ENCODE results near the gene TSPOAP1.

The TSPOAP1 gene

DNA sequence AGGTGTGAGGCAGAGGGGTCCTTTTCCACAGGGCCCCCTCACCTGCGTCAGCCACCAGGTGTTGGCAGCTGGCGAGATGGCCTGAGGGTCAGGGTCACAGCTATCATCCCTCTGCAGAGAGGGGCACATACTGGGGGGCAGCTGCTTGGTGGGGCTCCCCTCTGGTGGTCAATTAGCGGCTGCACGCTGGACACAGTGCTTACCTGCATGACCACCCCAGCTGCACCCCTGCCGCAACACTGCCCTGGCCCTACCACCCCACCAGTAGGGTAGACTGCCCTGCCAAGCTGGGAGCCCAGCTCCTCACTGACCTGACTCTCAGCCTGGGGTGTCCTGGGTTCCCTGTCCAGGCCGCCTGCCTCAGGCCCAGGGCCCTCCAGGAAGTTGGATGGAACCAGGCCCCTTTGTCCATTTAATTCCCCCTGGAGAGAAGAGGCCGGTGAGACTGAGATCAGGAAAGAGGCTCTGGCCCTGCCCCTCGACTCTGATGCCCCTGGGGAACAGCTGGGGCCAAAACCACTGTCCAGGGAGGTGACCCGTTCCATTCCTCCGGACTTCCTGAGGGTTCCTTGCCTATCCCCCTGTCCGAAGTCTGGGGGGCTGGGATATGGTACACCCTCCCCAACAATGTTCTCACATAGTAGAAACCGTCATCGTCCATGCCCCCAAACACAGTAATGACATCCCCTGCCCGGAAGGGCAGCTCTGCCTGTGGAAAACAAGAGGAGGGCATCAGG, 23.7 kb downstream of the TSPOAP1 start:
- no peaks in the 10 kb centered on the region for H3F3A ChIP-seq (ENCODE audit: insufficient read depth)
- no peaks in the 10 kb centered on the region for H3K79me2 ChIP-seq (ENCODE audit: insufficient read depth, low read length)
- H3K9me3 ChIP-seq (ENCODE audit: insufficient read depth, low read length): no peaks in the 10 kb centered on the region
- TF ChIP-seq EZH2phosphoT487 (conservative IDR thresholded peaks at IDR 0.05; ENCODE audit: low read length): no peak
- TF ChIP-seq, protein P1, sequence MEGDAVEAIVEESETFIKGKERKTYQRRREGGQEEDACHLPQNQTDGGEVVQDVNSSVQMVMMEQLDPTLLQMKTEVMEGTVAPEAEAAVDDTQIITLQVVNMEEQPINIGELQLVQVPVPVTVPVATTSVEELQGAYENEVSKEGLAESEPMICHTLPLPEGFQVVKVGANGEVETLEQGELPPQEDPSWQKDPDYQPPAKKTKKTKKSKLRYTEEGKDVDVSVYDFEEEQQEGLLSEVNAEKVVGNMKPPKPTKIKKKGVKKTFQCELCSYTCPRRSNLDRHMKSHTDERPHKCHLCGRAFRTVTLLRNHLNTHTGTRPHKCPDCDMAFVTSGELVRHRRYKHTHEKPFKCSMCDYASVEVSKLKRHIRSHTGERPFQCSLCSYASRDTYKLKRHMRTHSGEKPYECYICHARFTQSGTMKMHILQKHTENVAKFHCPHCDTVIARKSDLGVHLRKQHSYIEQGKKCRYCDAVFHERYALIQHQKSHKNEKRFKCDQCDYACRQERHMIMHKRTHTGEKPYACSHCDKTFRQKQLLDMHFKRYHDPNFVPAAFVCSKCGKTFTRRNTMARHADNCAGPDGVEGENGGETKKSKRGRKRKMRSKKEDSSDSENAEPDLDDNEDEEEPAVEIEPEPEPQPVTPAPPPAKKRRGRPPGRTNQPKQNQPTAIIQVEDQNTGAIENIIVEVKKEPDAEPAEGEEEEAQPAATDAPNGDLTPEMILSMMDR (IDR thresholded peaks at IDR 0.05; ENCODE audit: insufficient read depth, low read length, poor library complexity, severe bottlenecking): no peak
- no peaks in the 10 kb centered on the region for H3K36me3 ChIP-seq (ENCODE audit: low read length)
- H3K27me3 ChIP-seq (ENCODE audit: low read length): no peaks in the 10 kb centered on the region
- H2AFZ ChIP-seq (ENCODE audit: low read depth, low read length, severe bottlenecking): no peak overlapping the region
- no peak overlapping the region for H3K27ac ChIP-seq (ENCODE audit: low read depth, low read length)
- H3K4me2 ChIP-seq (ENCODE audit: low read depth, low read length, poor library complexity, severe bottlenecking): no peak overlapping the region
- H4K20me1 ChIP-seq (ENCODE audit: low read depth, low read length): no peaks in the 10 kb centered on the region
- H3K9me2 ChIP-seq (replicated peaks; ENCODE audit: insufficient read depth, low read length): no peaks in the 10 kb centered on the region
- no peak overlapping the region for H3K9ac ChIP-seq (ENCODE audit: low read length)
- H3K4me3 ChIP-seq (ENCODE audit: insufficient read depth, low read length, poor library complexity, severe bottlenecking): no peak overlapping the region

DNA sequence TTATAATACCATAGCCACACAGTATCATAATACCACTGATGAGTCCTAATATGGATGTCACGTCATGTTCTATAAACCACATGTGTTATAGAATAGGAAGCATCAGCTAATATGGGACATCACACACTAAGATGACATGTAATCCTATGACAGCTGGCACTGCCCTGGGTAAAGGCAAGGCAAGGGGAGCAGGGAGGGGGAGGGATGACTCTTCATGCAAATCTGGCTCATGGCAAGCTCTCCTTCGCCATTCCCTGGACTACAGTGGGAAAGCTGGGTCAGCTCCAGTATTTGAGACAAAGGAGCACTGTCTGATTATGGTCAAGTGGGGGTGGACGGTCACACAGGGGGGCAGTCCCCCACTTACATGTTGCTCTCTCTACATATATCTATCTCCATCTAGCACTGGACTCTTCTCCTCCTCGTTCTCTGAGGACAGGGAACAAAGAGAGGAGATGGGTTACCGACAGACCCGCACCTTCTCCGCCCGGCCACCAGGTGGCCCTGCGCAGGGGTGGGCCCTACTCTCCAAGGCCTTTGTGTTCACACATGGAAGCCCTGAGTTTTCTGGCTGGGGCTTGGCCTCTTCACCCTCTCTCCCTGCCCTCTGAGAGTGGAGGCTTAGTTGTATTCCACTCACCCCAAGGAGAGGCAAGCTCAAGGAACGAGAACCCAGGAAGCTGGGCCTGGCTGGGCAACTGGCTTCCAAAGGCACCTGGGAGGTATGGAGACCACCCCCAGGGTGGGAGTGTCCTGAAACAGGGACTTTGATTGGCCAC, 24.4 kb downstream of the TSPOAP1 start:
- Histone ChIP-seq H3F3A (ENCODE audit: insufficient read depth) (no peaks in the 10 kb centered on the region), H2AFZ (ENCODE audit: low read depth, low read length, severe bottlenecking) (peak overlapping the region; percentile 4), H3K27me3 (ENCODE audit: low read length) (no peaks in the 10 kb centered on the region), H3K9ac (ENCODE audit: low read length) (no peak overlapping the region), H3K4me2 (ENCODE audit: low read depth, low read length, poor library complexity, severe bottlenecking) (no peak overlapping the region), H4K20me1 (ENCODE audit: low read depth, low read length) (no peaks in the 10 kb centered on the region), H3K4me3 (ENCODE audit: insufficient read depth, low read length, poor library complexity, severe bottlenecking) (no peak overlapping the region), H3K9me3 (ENCODE audit: insufficient read depth, low read length) (no peaks in the 10 kb centered on the region), H3K9me2 (replicated peaks; ENCODE audit: insufficient read depth, low read length) (no peaks in the 10 kb centered on the region), H3K36me3 (ENCODE audit: low read length) (no peaks in the 10 kb centered on the region), H3K79me2 (ENCODE audit: insufficient read depth, low read length) (no peaks in the 10 kb centered on the region), H3K27ac (ENCODE audit: low read depth, low read length) (no peak overlapping the region)
- TF ChIP-seq, protein P1 (IDR thresholded peaks at IDR 0.05; ENCODE audit: insufficient read depth, low read length, poor library complexity, severe bottlenecking): peak; percentile 95
- no peak for TF ChIP-seq EZH2phosphoT487 (conservative IDR thresholded peaks at IDR 0.05; ENCODE audit: low read length)

DNA sequence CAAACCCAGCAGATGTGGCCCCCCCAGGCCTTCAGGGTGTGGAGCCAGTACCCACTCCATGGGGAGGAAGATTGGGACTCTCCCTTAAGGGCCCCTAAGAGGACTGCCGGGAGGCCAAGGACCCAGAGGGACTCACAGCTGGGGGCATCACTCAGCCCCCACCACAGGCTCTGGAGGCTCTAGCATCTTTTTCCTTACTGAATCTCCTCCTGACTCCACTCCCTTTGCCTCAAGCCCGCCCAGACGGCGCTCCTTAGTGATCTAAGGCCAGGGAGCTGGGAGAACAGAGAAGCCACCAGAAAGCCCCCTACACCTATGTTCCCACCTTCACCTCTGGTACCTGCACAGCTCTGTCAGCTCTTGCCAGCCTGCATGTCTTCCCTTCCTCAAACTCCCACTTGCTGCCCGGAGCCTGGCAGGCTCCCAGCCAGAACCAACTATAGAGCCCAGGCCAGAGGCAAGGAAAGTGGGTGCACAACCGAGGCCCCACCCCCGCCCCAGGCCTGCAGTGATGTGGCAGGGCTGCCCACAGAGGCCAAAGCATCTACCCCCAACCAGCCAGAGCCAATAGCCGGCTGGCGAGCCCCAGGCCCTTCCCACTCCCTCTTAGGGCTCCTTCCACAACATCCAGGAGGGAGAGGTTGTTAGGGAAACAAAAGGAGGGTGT, 25.5 kb downstream of the TSPOAP1 start:
- Histone ChIP-seq H4K20me1 (ENCODE audit: low read depth, low read length) (no peaks in the 10 kb centered on the region), H3K79me2 (ENCODE audit: insufficient read depth, low read length) (no peaks in the 10 kb centered on the region), H2AFZ (ENCODE audit: low read depth, low read length, severe bottlenecking) (no peak overlapping the region), H3K36me3 (ENCODE audit: low read length) (no peaks in the 10 kb centered on the region), H3F3A (ENCODE audit: insufficient read depth) (no peaks in the 10 kb centered on the region), H3K4me3 (ENCODE audit: insufficient read depth, low read length, poor library complexity, severe bottlenecking) (no peak overlapping the region), H3K9ac (ENCODE audit: low read length) (no peak overlapping the region), H3K27ac (ENCODE audit: low read depth, low read length) (no peak overlapping the region), H3K27me3 (ENCODE audit: low read length) (no peaks in the 10 kb centered on the region), H3K4me2 (ENCODE audit: low read depth, low read length, poor library complexity, severe bottlenecking) (no peak overlapping the region), H3K9me2 (replicated peaks; ENCODE audit: insufficient read depth, low read length) (no peaks in the 10 kb centered on the region), H3K9me3 (ENCODE audit: insufficient read depth, low read length) (no peaks in the 10 kb centered on the region)
- TF ChIP-seq EZH2phosphoT487 (conservative IDR thresholded peaks at IDR 0.05; ENCODE audit: low read length): no peak
- TF ChIP-seq, protein P1 (IDR thresholded peaks at IDR 0.05; ENCODE audit: insufficient read depth, low read length, poor library complexity, severe bottlenecking): no peak
